Right lobe of liver (tissue), 6 donors: ENCODE results near the gene KCNIP1. TPM values are rescaled to one million over a fixed set of nuclear protein-coding genes. Genes with fewer than 3 reads are reported as not detected.

Experiments
- ATAC-seq, 4 donors: fragments of 200-7000 bp; cut with Tn5 transposase; one replicate each; pipeline ENCODE4 v1.9.1; 2020; ENCODE audit warnings: mild to moderate bottlenecking in 4 of 4, moderate library complexity in 4 of 4
- DNase-seq, 3 donors: peaks; one replicate each; pipeline ENCODE4 v3.0.0-alpha.2; 2020
- H3K27ac ChIP-seq, 3 donors: fragments of 200-600 bp; one replicate each; pipeline ENCODE4 v1.8.0; 2022
- H3K27me3 ChIP-seq, 2 donors: fragments of 200-600 bp; one replicate each; pipeline ENCODE4 v1.8.0; 2022
- H3K36me3 ChIP-seq, 4 donors: fragments of 200-600 bp; sonication (generic) in 1 of 4; one replicate each; pipeline versions ENCODE4 v1.5.1 to v1.8.0; 2017 to 2022; ENCODE audit warnings: control low read depth in 1 of 4
- H3K4me1 ChIP-seq, 4 donors: fragments of 200-600 bp; sonication (generic) in 1 of 4; one replicate each; pipeline versions ENCODE4 v1.5.1 to v1.8.0; 2017 to 2022; ENCODE audit warnings: control low read depth in 1 of 4
- H3K4me3 ChIP-seq, 3 donors: fragments of 200-600 bp; one replicate each; pipeline ENCODE4 v1.8.0; 2022
- H3K9me3 ChIP-seq, 4 donors: fragments of 200-600 bp; sonication (generic) in 1 of 4; one replicate each; pipeline versions ENCODE4 v1.5.1 to v1.8.0; 2017 to 2022; ENCODE audit warnings: control low read depth in 1 of 4
- POLR2A ChIP-seq: fragments of 450-650 bp; IDR thresholded peaks from one replicate; pipeline ENCODE4 v1.6.1; 2017; ENCODE audit warnings: antibody characterized with exemption, mild to moderate bottlenecking
- WGBS: methylation state at CpG from one replicate; pipeline ENCODE4 v1.1.6; 2018; ENCODE audit warnings: low coverage, low lambda C conversion rate; ENCODE audit not compliant: insufficient coverage; ENCODE audit errors: missing lambda C conversion rate; 5-methylcytosine and 5-hydroxymethylcytosine counted together
- intact Hi-C, 2 donors: fragments of 100-400 bp; cut with DNase I; formaldehyde crosslinking; loops; one replicate each; pipeline versions ENCODE4 v1.11.2 to v1.14.1; 2022
- total RNA-seq, 6 experiments: library from RNA; depleted of rRNA in 2 of 6; stranded (reverse); fragments of >200 nt in 2 of 6; fragmentation: NEBNext Ultra II Directional in 3 of 6; extraction: Animal tissue kit (Norgen Biotek cat#: 25700) in 3 of 6; gene quantifications; one replicate each; pipeline versions ENCODE4 v1.1.0 to v1.2.4, GENCODE V29; 2016 to 2023
- TF ChIP-seq, protein P1 (sequence below), 4 donors: fragments of 200-600 bp in 3 of 4; fragments of 450-650 bp in 1 of 4; IDR thresholded peaks; one replicate each; pipeline versions ENCODE4 v1.5.1 to v1.8.0; 2016 to 2022; ENCODE audit warnings: antibody characterized with exemption in 4 of 4, mild to moderate bottlenecking in 2 of 4
- donor health status: DM: no; HTN: yes; CAD: no.
- donor health status: DM: no; HTN: no; CAD: no.
- donor health status: DM: no; HTN: no; CAD: no.
- donor health status: DM: no; HTN: yes; CAD: no.
- donor health status: DM: no; HTN: yes; CAD: no.

The KCNIP1 gene
- total RNA-seq, 6 experiments from 2014 or later, result 0.56 TPM; not detected in 5

DNA sequence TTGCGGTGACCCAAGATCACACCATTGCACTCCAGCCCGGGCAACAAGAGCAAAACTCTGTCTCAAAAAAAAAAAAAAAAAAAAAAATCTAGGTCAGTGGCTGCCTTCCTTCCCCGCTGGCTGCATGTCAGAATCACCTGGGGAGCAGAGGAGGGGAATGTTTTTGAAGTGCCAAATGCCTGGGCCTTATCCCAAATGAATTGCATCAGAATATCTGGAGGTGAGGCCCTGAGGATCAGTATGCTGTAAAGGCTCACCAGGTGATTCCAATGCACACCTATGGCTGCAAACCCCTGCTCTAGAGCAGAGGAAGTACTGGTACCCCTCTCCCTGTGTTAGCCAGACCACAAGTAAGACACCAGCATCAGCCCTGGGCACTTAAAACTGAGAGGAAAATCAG lies 235.0 kb downstream of the KCNIP1 start:
- DNase-seq, result peak in 1 of 3 donors; percentile 38
- ATAC-seq, result no peak
- Histone ChIP-seq H3K36me3 (no peaks in the 10 kb centered on the region), H3K9me3 (no peaks in the 10 kb centered on the region), H3K4me3 (no peak overlapping the region), H3K27ac (no peak overlapping the region), H3K4me1 (no peaks in the 10 kb centered on the region), H3K27me3 (no peaks in the 10 kb centered on the region)
- WGBS, result 48% methylated on average over 3 of the region's 3 CpGs
- intact Hi-C loops, result no loop called here
- TF ChIP-seq, protein P1, sequence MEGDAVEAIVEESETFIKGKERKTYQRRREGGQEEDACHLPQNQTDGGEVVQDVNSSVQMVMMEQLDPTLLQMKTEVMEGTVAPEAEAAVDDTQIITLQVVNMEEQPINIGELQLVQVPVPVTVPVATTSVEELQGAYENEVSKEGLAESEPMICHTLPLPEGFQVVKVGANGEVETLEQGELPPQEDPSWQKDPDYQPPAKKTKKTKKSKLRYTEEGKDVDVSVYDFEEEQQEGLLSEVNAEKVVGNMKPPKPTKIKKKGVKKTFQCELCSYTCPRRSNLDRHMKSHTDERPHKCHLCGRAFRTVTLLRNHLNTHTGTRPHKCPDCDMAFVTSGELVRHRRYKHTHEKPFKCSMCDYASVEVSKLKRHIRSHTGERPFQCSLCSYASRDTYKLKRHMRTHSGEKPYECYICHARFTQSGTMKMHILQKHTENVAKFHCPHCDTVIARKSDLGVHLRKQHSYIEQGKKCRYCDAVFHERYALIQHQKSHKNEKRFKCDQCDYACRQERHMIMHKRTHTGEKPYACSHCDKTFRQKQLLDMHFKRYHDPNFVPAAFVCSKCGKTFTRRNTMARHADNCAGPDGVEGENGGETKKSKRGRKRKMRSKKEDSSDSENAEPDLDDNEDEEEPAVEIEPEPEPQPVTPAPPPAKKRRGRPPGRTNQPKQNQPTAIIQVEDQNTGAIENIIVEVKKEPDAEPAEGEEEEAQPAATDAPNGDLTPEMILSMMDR (IDR thresholded peaks at IDR 0.05), result no peak
- TF ChIP-seq POLR2A, result no peak

- ATAC-seq (no peak), DNase-seq (peak in 1 of 3 donors; percentile 17)
- 70% methylated on average over 1 of the region's 4 CpGs for WGBS
- Histone ChIP-seq H3K4me1 (no peaks in the 10 kb centered on the region), H3K4me3 (no peak overlapping the region), H3K27ac (no peak overlapping the region), H3K27me3 (no peaks in the 10 kb centered on the region), H3K36me3 (no peaks in the 10 kb centered on the region), H3K9me3 (no peaks in the 10 kb centered on the region)
- intact Hi-C loops, result no loop called here
- no peak for TF ChIP-seq POLR2A
Measured at GRCh38 chr5:170739446-170739845, 235.6 kb downstream of the KCNIP1 start.

GRCh38 chr5:170740551-170741205 lies 236.9 kb downstream of the KCNIP1 start:
- no peaks in the 10 kb centered on the region for H3K36me3 ChIP-seq
- intact Hi-C loops, result loop anchor here in 1 of 2 donors (5.0 to 10.0 kb wide), 2 partner anchors 52 to 604 kb away; no protein-coding TSS in a partner anchor
- H3K4me3 ChIP-seq, result no peak overlapping the region
- 53% methylated on average over 3 of the region's 3 CpGs for WGBS
- no peaks in the 10 kb centered on the region for H3K27me3 ChIP-seq
- H3K9me3 ChIP-seq, result no peaks in the 10 kb centered on the region
- ATAC-seq, result no peak
- TF ChIP-seq POLR2A, result no peak
- TF ChIP-seq, protein P1 (IDR thresholded peaks at IDR 0.05), result no peak
- peaks cover 0 to 4% (median 0%) of the 10 kb centered on the region in 4 donors for H3K4me1 ChIP-seq
- H3K27ac ChIP-seq, result no peak overlapping the region
- peak in 1 of 3 donors; percentile 1 for DNase-seq

DNA sequence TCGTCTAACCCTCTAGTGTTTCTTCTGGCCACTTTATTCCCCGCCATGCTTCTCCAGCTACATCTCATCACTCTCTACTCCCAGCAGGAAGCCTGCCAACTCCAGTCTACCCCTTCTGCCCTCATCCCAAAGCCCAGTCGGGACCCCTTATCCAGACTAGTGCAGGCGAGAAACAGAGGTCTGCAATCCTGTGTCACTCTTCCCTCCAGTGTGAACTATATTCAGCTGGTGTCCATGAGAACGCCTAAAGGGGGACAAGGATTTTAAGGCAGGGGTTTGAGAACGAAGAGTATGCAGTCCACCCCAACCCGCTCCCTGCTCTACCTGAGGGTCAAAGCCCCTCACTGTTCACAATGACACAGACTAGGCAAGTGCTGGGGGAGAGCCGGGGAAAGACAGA lies 238.0 kb downstream of the KCNIP1 start:
- TF ChIP-seq POLR2A, result no peak
- TF ChIP-seq, protein P1 (IDR thresholded peaks at IDR 0.05), result no peak
- DNase-seq (peak in 1 of 3 donors; percentile 18), ATAC-seq (no peak)
- Histone ChIP-seq H3K36me3 (no peaks in the 10 kb centered on the region), H3K9me3 (no peaks in the 10 kb centered on the region), H3K27me3 (no peaks in the 10 kb centered on the region), H3K4me1 (peaks cover 0 to 4% (median 0%) of the 10 kb centered on the region in 4 donors), H3K4me3 (no peak overlapping the region), H3K27ac (no peak overlapping the region)
- WGBS, result 63% methylated on average over 8 of the region's 8 CpGs
- intact Hi-C loops, result loop anchor here in 1 of 2 donors (5.0 to 10.0 kb wide), 2 partner anchors 50 to 603 kb away; no protein-coding TSS in a partner anchor

DNA sequence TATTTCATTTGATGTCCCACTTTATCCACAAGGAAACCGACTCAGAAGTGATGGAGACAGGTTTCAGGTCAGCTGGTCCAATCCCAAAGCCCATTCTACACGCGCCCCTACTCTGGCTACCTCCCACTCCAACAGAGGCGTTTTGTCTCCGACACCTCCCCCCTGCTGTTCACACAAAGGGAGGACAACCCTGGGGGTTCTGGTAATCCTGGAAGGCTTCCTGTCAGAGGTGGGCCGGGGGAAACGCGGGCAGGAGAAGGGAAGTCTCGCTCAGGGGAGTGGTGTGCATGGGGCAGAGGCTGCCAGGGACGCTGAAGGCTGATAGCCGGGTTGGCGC lies 240.0 kb downstream of the KCNIP1 start:
- intact Hi-C loops, result loop anchor here in 1 of 2 donors (5.0 to 10.0 kb wide), 2 partner anchors 48 to 601 kb away; no protein-coding TSS in a partner anchor
- DNase-seq (no peak), ATAC-seq (no peak)
- Histone ChIP-seq H3K27me3 (no peaks in the 10 kb centered on the region), H3K4me3 (no peak overlapping the region), H3K9me3 (no peaks in the 10 kb centered on the region), H3K4me1 (peaks cover 0 to 4% (median 0%) of the 10 kb centered on the region in 4 donors), H3K27ac (no peak overlapping the region), H3K36me3 (no peaks in the 10 kb centered on the region)
- WGBS, result 12% methylated on average over 10 of the region's 12 CpGs
- no peak for TF ChIP-seq POLR2A
- TF ChIP-seq, protein P1 (IDR thresholded peaks at IDR 0.05), result no peak
